Thyroid gland (tissue), 4 donors: ENCODE results near the gene UMODL1. TPM values are rescaled to one million over a fixed set of nuclear protein-coding genes. Genes with fewer than 3 reads are reported as not detected.

ENCODE experiments used
- DNase-seq, 2 donors: peaks; one replicate each; pipeline ENCODE4 v3.0.0-alpha.2; 2019
- H3K27ac ChIP-seq, 3 donors: fragments of 200-600 bp; sonication (generic); 1 replicate in 2 of 3; 2 replicates in 1 of 3; pipeline ENCODE4 v1.5.1; 2016 to 2019; ENCODE audit warnings: mild to moderate bottlenecking in 1 of 3, moderate library complexity in 1 of 3
- H3K27me3 ChIP-seq: fragments of 200-600 bp; sonication (generic); one replicate; pipeline ENCODE4 v1.5.1; 2019
- H3K36me3 ChIP-seq, 2 donors: fragments of 200-600 bp; sonication (generic); one replicate each; pipeline ENCODE4 v1.5.1; 2016 to 2019
- H3K4me1 ChIP-seq, 2 donors: fragments of 200-600 bp; sonication (generic); one replicate each; pipeline ENCODE4 v1.5.1; 2017 to 2019
- H3K4me3 ChIP-seq, 3 donors: fragments of 200-600 bp; sonication (generic); replicated peaks in 1 of 3; 1 replicate in 2 of 3; 2 replicates in 1 of 3; pipeline ENCODE4 v1.5.1; 2016; ENCODE audit warnings: mild to moderate bottlenecking in 1 of 3
- H3K9me3 ChIP-seq: fragments of 200-600 bp; sonication (generic); one replicate; pipeline ENCODE4 v1.5.1; 2017
- CTCF ChIP-seq, 6 experiments: fragments of 200-600 bp in 3 of 6; fragments of 450-650 bp in 3 of 6; sonication (generic) in 3 of 6; IDR thresholded peaks; one replicate each; pipeline ENCODE4 v1.5.1; 2016 to 2019; ENCODE audit warnings: antibody characterized with exemption in 6 of 6, mild to moderate bottlenecking in 2 of 6, inconsistent platforms in 1 of 6, moderate library complexity in 1 of 6
- POLR2A ChIP-seq, 2 donors: fragments of 450-650 bp; IDR thresholded peaks; one replicate each; pipeline ENCODE4 v1.6.1; 2017; ENCODE audit warnings: antibody characterized with exemption in 2 of 2, mild to moderate bottlenecking in 2 of 2, moderate library complexity in 1 of 2
- WGBS, 2 donors: methylation state at CpG; one replicate each; pipeline ENCODE4 v1.1.5; 2017; 5-methylcytosine and 5-hydroxymethylcytosine counted together
- intact Hi-C: fragments of 100-400 bp; cut with DNase I; formaldehyde crosslinking; loops from one replicate; pipeline ENCODE4 v1.15.1; 2023
- total RNA-seq, 4 donors: library from RNA; depleted of rRNA; stranded (reverse); fragments of >200 nt; gene quantifications; one replicate each; pipeline ENCODE4 v1.2.3, GENCODE V29; 2016

UMODL1 gene
- total RNA-seq, 4 donors from 2014 or later, result not detected

GRCh38 chr21:42161401-42161955, 90.4 kb downstream of the UMODL1 start:
- TF ChIP-seq POLR2A (IDR thresholded peaks at IDR 0.05), result no peak
- TF ChIP-seq CTCF (IDR thresholded peaks at IDR 0.05), result no peak
- WGBS, 2 donors, result 60 to 69% methylated on average over 7 of the region's 7 CpGs
- Histone ChIP-seq H3K27me3 (no peaks in the 10 kb centered on the region), H3K9me3 (no peaks in the 10 kb centered on the region), H3K27ac (no peak overlapping the region), H3K4me1 (no peaks in the 10 kb centered on the region), H3K4me3 (no peak overlapping the region), H3K36me3 (no peaks in the 10 kb centered on the region)
- no peak for DNase-seq
- intact Hi-C loops, result loop anchor here (5.0 kb wide), 1 partner anchor 51 kb away; no protein-coding TSS in a partner anchor

DNA sequence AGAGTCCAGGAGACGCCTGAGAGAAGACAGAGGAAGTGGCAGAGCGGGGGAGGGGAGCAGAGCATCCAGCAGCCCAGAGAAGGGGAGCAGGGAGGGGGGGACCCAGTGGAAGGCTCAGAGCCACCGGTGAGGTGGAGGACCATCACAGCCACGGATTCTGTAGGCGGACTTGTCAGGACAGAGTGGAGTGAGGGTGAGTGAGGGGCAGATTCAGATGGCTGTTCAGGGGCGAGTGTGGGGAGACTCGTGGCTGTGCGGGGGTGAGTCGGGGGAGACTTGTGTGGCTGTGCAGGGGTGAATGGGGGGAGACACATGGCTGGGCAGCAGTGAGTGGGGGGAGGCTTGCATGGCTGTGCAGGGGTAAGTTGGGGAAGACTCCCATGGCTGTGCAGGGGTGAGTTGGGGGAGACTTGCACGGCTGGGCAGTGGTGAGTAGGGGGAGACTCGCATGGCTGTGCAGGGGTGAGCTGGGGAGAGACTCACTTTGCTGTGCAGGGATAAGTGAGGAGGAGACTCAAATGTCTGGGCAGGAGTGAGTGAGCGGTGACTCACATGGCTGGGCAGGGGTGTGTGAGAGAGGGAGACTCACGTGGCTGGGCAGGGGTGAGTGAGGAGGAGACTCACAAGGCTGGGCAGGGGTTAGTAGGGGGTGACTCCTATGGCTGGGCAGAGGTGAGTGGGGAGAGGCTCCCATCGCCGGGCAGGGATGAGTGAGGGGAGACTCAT, 91.0 kb downstream of the UMODL1 start:
- intact Hi-C loops, result loop anchor here (5.0 kb wide), 1 partner anchor 50 kb away; no protein-coding TSS in a partner anchor
- peak in 1 of 2 donors; percentile 21 for DNase-seq
- Histone ChIP-seq H3K27ac (no peak overlapping the region), H3K4me1 (no peaks in the 10 kb centered on the region), H3K9me3 (no peaks in the 10 kb centered on the region), H3K36me3 (no peaks in the 10 kb centered on the region), H3K27me3 (no peaks in the 10 kb centered on the region), H3K4me3 (no peak overlapping the region)
- WGBS, 2 donors, result 55% methylated on average over 15 of the region's 15 CpGs
- TF ChIP-seq CTCF (IDR thresholded peaks at IDR 0.05) (no peak), POLR2A (IDR thresholded peaks at IDR 0.05) (no peak)

GRCh38 chr21:42162831-42163510, 91.9 kb downstream of the UMODL1 start:
- 77 to 78% methylated on average over 9 of the region's 9 CpGs for WGBS, 2 donors
- Histone ChIP-seq H3K27ac (no peak overlapping the region), H3K36me3 (no peaks in the 10 kb centered on the region), H3K4me3 (no peak overlapping the region), H3K9me3 (no peaks in the 10 kb centered on the region), H3K27me3 (no peaks in the 10 kb centered on the region), H3K4me1 (no peaks in the 10 kb centered on the region)
- DNase-seq, result peak in 1 of 2 donors; percentile 14
- no peak for TF ChIP-seq POLR2A (IDR thresholded peaks at IDR 0.05)
- TF ChIP-seq CTCF (IDR thresholded peaks at IDR 0.05), result no peak
- intact Hi-C loops, result loop anchor here (5.0 kb wide), 1 partner anchor 49 kb away; no protein-coding TSS in a partner anchor

GRCh38 chr21:42163511-42163863, 92.4 kb downstream of the UMODL1 start:
- H3K9me3 ChIP-seq, result no peaks in the 10 kb centered on the region
- intact Hi-C loops, result loop anchor here (5.0 kb wide), 1 partner anchor 49 kb away; no protein-coding TSS in a partner anchor
- no peaks in the 10 kb centered on the region for H3K36me3 ChIP-seq
- 94 to 96% methylated on average over 10 of the region's 10 CpGs for WGBS, 2 donors
- H3K27me3 ChIP-seq, result no peaks in the 10 kb centered on the region
- H3K4me1 ChIP-seq, result no peaks in the 10 kb centered on the region
- DNase-seq, result no peak
- no peak overlapping the region for H3K4me3 ChIP-seq
- no peak overlapping the region for H3K27ac ChIP-seq
- TF ChIP-seq CTCF (IDR thresholded peaks at IDR 0.05), result no peak
- no peak for TF ChIP-seq POLR2A (IDR thresholded peaks at IDR 0.05)
